NCI-H1694 treated with DMSO at 0.1 percent for 48 hours (cell line): Measurements from ENCODE around the gene PORCN.

ENCODE experiments used
- DNase-seq: peaks from one replicate; lab custom pipeline; 2025; lab: John Stamatoyannopoulos, UW

PORCN gene

DNA sequence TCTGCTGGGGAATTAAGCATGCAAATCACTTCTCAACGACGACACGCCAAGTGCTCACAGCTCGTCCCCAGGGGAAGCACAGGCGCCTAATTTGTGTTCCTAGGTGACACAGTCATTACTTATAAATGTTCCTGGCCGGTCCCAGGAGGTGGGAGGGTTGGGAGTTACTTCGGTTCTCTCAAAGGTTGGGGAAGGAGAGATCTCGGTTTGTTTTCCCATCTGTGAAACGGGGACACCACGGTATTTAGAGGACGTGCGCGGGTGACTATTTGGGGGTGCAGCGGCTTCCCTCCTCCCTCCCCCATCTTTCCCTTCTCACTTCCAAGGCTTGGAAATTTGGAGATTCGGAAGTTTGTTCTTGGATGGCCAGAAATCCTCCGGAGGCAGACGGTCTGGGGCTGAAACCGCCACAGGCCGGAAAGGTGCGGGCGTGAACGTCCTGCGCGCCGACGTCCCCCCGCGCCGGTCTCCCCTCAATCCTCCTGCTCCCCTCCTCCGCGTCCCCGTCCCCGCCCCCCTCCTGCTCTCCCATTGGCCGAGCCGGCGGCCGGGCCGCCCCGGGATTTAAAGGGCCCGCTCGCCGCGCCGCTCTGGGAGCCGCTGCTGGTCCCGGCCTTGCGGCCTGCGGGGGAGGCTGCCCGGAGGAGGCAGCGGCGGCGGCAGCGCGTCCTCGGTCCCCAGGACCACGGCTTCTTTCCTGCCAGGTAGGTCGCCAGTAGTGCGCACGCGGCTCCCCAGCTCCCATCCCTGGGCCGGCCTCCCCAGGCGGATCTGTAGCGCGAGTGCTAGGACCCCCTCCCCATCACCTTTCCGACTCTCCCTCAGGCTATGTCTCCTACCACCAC, at the start of gene PORCN:
PORCN (plus strand) TSS at position 593 of the 845 bp plus-strand sequence. CDS start 829 bp downstream, outside the sequence.
- no peak for DNase-seq

DNA sequence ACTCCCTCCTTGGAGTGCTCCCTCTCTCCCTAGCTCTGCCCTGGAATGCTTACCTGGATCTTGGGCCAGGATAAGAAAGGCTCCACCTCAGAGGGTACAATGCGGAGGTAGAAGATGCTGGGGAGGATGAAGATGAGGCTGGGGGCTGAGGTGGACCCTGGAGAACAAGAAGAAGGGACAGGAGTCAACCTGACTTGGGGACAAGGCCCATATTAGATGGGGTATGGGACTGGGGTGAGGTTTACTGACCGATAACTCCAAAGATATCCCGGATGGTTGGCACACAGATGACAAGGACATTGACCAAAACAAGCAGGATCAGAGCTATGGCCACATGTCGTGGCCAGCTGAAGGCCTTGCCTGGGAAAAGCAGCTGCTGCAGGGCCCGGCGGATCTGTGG, 49.3 kb upstream of the PORCN start:
- DNase-seq = no peak

DNA sequence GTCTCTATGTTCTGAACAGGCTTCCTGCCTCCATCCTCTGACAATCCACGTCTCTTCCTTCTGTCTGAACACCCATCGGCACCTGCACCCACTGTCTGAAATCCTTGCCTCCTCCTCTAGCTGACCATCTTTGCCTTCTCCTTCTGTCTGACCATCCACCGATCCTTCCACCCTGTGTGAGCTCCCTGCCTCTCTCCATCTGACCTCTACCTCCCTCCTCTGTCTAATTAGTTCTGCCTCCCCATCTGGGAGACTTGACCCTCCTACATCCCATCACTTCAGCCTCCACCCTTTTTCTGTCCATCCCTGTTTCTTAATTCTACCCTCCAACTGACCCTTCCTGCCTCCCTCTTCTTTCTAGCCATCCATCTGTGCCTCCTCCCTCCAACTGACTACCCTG, 48.8 kb upstream of the PORCN start:
- DNase-seq = no peak

DNA sequence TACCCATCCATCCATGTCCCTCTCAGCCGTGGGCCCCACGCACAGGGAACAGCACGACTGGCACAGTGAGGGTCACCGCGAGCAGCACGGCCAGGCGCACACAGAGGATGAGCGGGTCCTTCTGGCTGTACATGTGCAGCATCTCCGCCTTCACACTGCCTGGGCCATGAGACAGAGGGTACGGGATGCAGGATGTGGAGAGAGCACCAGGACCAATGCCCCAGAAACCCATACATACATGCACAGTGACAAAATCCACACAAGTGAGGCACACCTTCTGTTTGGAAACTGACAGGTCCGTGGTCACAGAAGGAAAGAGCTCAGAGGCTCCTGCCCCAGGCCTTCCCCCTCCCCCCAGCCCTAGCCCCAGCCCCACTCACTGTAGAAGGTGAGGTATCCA, 48.2 kb upstream of the PORCN start:
- no peak for DNase-seq

DNA sequence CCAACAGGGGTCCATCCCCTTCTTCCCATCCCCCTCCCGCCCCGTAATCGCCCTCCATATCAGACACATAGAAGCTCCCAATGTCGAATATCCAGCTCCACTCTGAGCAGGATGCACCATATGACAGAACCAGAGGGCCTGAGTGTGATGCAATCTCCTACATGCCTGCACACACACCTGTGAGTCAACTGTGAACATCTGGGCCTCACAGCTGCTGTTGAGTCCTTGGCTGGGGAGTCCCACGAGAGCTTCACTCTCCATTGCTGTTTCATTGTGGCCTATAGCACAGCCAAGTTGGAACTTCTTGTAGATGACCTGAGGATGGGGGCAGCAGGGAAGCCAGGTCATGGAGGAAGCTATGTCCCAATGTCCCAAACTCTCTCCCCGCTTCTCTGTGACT, 47.0 kb upstream of the PORCN start:
- DNase-seq = no peak

DNA sequence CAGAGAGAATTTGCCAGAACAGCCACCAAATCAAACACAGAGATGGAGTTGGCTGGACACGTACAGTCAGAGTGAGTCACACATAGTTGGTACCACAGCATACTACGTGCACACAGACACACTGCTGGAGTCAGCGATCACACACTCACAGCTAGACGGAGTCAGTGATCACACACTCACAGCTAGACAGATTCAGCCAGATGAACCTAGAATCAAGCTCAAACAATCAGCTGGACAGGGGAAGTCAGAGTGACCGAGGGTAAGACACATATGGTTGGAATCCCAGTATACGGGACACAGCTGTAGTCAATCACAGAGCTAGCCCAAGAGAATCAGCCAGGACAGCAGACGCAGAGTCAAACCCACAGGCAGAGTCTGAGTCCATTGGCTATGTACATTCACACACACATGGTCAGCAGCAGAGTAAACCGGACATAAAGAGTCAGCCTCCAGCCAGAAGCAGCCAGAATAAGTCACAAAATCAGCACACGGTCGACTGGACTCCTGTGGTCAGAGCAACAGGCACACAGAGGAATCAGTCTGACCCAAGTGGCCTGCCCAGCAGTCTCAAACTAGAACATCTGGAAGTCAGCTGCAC, 43.4 kb upstream of the PORCN start:
- no peak for DNase-seq

DNA sequence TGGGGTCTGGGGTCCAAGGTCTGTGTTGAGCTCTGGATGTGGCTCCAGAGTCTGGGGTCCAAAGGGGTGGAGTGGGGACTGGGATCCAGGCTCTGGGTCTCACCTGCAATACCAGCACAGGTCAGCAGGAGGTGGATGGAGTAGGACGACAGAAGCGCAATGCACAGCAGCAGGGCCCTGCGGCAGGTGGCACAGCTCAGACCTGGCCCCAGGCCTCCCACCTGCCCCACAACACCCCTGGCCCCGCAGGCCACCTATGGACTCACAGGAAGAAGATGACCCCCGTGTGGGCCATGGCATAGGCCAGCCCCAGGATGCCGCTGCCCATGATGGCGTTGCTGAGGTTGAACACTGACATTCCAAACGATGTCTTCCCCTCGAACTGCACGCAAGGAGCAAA, 42.1 kb upstream of the PORCN start:
- DNase-seq = no peak

DNA sequence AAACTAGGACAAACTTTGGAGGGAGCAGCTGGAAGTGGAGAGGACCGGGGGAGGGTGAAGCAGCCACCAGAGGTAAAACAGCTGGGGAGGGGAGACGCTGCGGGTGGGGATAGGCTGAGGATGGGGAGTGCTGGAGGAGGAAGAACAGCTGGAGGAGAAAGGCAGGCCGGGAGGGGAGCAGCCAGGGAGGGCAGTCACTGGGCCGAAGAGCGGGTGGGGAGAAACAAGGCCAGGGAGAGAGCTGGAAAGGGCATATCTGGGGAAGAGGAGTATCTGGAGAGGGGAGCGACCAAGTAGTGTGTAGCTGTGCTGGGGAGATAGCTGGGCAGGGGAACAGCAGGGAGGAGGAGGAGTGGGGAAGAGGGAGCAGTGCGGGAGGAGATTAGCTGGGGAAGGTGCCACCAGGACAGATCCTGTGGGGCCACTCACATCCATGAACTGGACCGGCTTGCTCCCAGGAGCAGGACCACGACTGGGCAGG, 41.5 kb upstream of the PORCN start:
- DNase-seq = no peak

DNA sequence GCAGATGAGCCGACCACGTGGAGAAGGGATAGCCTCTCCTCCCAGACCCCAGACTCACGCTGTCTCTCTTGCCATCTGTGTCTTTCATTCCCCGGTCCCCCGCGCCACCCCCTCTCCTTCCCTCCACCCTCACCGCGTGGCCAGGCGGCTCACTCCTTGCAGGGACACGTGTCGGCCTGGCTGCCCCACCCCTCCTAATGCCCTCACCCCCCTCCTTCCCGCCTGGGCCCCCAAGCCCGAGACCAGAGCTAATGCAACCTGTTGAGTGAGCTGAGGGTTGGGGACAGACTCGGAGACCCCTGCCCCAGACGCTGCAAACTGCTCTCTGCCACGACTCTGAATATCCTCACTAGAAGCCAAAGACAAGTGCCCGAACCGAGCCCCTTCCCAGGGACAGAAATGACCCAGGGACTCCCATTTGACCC, 40.5 kb upstream of the PORCN start:
- DNase-seq = no peak

DNA sequence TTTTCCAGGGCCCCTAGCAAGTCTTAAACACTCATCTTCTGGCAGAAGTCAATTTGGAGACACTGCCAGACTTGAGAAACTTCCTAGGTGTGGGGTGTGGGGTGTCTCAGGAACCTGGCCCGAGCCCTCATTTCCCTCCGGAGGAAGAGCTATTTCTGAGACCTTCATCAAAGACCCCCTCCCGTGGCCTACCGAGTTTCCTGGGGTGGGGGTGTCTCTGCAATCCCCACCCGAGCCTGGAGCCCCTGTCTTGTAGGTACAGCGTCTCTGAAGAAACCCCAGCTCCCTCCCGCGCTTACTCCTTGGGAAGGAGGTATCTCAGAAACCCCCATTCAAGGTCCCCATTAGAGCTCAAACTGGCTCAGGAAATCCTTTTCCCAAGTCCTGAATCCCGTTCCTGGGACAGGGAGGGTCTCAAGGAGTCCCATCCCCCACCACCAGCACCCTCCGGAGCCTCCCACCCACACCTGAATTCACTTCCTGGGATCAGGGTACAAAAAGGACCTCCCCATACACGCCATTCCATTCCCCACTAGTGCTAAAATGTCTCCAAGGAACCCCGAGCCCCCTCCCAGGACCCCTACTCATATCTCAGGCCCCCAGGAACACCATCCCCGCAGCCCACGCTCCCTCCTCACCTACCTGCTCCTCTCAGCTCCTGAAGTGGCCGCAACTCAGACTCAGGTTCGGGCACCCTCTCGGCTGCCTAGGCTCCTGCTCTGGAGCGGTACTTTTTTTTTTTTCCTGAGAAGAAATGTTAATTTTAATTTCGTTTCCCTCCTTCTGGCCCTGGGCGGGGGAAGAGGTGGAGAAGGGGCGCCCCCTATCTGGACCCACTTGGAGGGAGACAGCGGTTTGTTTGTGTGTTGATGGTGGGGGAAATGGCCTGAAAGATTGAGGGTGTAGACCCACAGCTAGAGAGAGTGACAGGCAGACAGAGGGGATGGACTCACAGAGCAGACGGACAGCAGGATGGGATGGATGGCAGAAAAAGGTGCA, 39.8 kb upstream of the PORCN start:
- peak; percentile 15 for DNase-seq

DNA sequence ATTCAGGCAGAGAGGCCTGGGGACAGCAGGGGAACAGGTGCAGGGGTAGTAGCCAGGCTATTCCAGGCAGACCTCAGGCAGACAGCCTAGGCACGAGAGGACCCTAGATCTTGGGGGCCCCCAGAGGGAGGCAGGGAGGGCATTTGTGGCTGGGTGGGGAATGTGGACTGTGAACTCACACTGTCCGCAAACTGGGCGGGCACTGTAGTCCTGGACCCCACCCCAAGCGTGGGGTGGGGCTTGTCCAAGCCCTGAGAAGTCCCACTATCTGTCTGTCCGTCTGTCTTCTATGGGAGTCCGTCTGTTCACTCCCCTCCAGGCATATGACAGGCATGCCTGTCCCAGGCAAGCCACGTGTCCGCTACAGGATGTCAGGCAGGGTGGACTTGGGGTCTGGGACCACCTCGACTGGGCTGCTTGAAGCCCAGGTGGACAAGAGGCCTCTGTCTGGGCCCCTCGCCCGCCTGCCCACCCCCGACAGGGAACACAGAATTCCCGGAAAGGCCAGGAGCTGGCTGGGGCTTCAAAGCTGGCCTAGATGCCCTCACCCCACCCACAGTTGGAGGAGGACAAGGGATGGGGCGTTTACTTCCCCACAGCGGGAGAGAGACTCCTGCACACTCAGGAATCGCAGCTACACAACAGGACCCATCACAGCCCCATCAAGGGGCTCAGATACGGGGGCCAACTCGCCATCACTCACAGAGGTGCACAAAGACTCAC, 38.5 kb upstream of the PORCN start, which contains the start of gene SLC38A5:
SLC38A5 (minus strand) TSS at position 151 of the 723 bp plus-strand sequence. CDS start 2,336 bp downstream, outside the sequence.
- DNase-seq = no peak

DNA sequence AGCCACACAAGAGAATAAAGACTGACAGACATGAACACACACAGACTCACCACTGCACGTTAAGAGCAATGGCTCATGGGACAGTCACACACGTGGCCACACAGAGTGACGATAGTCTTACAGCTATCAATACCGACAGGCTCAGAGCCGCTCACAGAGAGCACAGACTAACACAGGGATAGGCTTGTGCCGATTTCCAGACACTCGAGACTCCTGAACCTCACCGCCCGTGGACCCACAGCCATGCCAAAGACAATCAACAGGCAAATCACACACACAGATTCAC, 38.0 kb upstream of the PORCN start:
- no peak for DNase-seq

DNA sequence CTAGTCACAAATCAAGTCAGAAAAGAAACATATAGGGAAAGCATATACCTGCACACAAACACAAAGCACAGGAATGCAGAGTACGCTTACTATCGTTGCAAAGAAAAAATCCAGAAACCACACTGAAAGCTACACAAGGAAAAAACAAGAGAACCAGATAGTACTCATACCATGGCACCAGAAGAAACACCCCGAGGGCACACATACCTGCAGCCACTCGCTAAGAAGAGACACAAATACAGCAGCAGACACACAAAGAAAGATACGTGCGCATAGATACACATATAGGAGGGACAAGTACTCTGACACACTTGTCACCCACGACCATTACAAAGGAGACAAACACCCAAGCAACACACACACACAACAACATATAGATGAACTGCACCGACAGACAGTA, 37.3 kb upstream of the PORCN start:
- no peak for DNase-seq

DNA sequence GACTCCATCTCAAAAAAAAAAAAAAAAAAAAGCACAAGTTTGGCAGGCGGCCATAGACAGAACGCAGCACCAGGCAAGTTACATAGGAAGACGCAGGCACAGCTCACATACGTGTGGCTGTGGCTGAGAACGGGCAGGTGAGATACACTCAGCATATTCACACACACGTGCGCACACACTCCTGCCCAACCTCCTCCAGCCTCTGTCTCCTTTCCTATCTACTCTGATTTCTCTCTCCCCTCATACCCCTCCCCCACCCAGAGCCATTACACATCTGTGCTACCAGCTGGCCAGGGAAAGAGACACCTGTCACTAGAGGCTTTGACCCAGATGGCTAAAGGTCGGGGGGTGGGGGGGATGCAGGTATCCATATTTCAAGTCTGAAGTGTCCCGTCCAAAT, 36.6 kb upstream of the PORCN start:
- peak; percentile 60 for DNase-seq

DNA sequence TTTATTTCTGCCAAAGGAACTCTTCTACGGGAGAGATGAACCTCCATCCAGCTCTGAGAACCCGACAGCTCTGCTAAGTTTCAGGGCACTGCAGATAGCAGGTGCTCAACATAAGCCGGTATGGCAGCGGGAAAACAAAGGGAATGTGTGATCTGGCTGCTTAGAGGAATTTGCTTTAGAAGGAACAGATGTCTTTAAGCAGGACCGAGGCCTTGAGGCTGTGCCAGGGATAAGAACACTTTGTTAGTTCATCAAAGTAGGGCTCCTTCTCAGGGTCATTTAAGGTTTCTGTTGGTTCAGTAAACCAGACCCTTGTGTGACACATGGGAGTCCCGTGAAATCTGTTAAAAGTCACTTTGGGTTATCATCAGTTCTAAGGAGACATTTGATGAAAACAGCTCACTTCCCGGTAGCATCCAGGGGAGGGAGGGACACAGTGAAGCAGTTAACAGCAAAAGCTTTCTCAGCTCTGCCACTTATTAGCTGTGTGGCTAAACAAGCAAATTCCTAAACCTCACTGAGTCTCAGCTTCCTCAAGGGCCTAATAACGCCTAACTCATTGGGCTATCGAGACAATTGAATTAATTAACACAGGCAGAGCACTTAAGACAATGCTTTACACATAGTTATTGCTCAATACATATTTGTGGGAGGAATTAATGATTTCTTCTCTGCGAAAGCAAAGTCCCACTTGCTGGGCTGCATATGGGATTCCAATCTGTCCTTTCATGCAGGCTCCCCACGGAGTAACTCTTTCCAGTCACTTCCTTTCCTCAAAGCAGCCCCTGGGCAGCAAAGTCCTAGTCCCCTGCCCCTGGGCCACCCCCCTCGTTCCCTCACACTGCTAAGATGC, 35.7 kb upstream of the PORCN start:
- peak; percentile 58 for DNase-seq

DNA sequence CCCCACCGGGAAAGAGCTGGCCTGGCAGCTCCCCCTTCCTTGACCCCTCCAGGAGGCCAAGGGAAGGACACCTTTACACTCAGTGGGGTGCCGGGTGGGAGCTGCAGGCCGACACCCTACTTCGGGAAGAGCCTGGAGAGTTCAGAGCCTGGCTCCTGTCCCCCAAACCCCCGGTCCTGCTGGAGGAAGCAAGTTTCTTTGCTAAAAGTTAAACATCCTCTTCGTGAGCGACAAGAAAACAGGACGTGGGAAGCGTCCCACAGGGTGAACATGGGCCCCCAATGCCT, 35.1 kb upstream of the PORCN start:
- no peak for DNase-seq

DNA sequence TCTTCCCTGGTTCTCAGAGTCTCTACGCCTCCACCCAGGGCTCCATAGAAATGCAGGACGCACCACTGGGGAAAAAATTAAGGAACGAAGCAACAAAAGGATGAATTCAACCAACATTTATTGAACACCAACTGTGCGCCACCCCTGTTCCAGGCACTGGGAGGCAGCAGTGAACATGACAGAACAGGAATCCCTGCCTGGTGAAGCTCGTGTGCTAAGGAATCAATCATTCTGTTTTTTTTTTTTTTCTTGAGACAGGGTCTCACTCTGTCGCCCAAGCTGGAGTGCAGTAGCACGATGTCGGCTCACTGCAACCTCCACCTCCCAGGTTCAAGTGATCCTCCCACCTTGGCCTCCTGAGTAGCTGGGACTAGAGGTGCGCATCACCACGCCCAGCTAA, 34.7 kb upstream of the PORCN start:
- DNase-seq = peak; percentile 36

DNA sequence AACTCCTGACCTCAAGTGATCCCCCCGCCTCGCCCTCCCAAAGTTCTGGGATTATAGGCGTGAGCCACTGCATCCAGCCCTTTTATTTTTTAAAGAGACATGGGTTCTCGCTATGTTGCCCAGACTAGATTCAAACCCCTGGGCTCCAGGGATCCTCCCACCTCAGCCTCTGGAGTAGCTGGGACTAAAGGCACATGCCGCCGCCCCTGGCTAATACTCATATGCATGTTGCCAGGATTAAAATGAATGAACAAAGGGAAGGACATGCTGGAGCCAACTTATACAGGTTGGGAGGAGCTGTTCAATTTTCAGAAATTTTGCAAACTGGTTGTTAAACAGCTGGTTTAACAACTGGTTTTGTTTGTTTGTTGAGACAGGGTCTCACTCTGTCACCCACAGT, 34.2 kb upstream of the PORCN start:
- DNase-seq = no peak

DNA sequence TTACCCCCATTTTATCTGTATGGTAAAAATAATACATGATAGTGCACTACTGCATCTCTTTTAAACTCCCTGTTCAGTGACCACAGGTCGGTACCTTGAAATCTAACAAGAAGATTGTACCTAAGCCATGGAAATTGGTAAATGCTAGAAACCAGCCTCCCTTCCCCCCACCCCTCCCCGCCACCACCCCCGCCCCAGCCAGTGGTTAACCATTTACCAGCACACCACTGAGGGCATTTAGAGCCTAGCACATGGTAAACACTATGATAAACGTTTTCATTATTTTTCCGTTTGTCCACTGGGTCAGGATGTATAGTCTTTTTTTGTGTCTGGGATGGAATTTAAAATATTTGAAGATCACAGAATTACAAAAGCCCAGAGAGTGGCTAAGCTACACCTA, 33.5 kb upstream of the PORCN start:
- no peak for DNase-seq

DNA sequence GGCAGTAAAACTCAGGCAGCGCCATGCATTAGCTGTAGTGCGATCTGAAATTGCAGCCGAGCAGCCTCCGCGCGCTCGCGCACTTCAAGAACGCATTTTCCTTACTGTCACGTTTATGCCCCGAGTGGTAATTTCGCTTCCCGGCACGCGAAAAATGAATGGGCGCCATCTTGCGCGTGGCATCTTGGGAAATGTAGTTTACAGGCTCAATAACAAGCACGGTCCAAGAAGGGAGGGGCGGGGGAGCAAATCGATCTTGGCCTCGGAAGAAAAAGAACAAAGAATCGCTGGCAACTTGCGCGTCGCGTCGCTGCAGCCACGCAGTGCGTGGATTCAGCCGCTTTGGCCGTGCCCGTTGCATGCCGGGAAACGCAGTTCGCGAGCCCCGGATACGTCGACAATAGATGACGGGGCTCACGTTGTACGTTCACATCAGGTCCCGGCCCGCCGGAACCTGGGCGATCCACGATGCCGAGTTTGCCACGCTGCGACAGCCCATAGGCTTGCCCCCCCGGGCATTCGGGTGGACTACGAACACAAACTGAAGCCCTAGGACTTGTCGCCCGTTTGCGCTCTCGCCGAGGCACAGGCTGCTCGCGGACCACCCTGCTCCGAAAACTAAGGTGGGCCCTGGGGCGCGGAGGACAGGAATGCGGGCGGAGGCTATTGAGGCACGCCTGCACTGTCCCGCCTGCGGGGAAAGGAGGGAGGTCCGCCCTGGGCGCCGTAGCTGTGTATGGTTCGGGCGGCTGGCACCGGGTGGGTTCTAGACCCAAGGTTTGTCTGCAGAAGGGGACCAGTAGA, 32.8 kb upstream of the PORCN start, which contains the start of gene FTSJ1:
FTSJ1 (plus strand) TSS at position 426 of the 804 bp plus-strand sequence. CDS start 1,849 bp downstream, outside the sequence.
- peak; percentile 75 for DNase-seq
